ENCODE results near the gene EDNRB.
A peak's percentile ranks its signal among the peaks of the same experiment; 100 is the strongest.

The EDNRB gene

GRCh38 chr13:77908531-77908930 is 10.1 kb downstream of the EDNRB start:
- Histone ChIP-seq H4K91ac (ENCODE audit: low read length) (no peak overlapping the region), H2BK5ac (ENCODE audit: low read depth, low read length, poor library complexity, severe bottlenecking) (no peak overlapping the region), H4K8ac (ENCODE audit: low read length) (no peak overlapping the region), H3K27ac (ENCODE audit: low read length, poor library complexity, severe bottlenecking) (no peak overlapping the region), H3K27me3 (ENCODE audit: control insufficient read depth in 1 of 2, insufficient read depth in 1 of 2, low read length in 2 of 2) (no peaks in the 10 kb centered on the region), H3K18ac (ENCODE audit: low read depth in 1 of 2, low read length in 2 of 2) (no peak overlapping the region), H3K4me2 (ENCODE audit: low read length, poor library complexity, severe bottlenecking) (no peak overlapping the region), H3K9ac (ENCODE audit: low read length) (no peak overlapping the region), H3K14ac (ENCODE audit: low read length in 2 of 2) (no peak overlapping the region), H3K4me1 (ENCODE audit: control insufficient read depth, insufficient read depth, low read depth, low read length) (no peaks in the 10 kb centered on the region), H3K4ac (ENCODE audit: low read depth in 1 of 2, low read length in 2 of 2) (no peak overlapping the region), H2AFZ (ENCODE audit: low read depth, low read length) (no peak overlapping the region), H3K36me3 (ENCODE audit: control insufficient read depth in 1 of 2, insufficient read depth in 2 of 2, low read depth in 1 of 2, low read length in 2 of 2) (peaks cover 0 to 14% of the 10 kb centered on the region in 2 experiments), H2BK120ac (ENCODE audit: low read depth, low read length) (no peak overlapping the region), H2AK5ac (ENCODE audit: low read length, severe bottlenecking) (no peak overlapping the region), H2BK15ac (ENCODE audit: low read depth, poor library complexity, severe bottlenecking) (no peak overlapping the region), H3K79me1 (replicated peaks; ENCODE audit: low read length, poor library complexity, severe bottlenecking) (no peaks in the 10 kb centered on the region), H3K23ac (ENCODE audit: low read length in 2 of 2) (no peak overlapping the region), H2BK12ac (ENCODE audit: low read length in 2 of 2) (no peak overlapping the region), H3K9me3 (ENCODE audit: control insufficient read depth, low read length) (peaks cover under 1% of the 10 kb centered on the region), H3K4me3 (ENCODE audit: insufficient read depth in 1 of 2, low read depth in 1 of 2, low read length in 2 of 2) (no peak overlapping the region)
- WGBS: no CpG with 5 or more reads among the region's 2 CpGs
- no peak for DNase-seq

GRCh38 chr13:77907666-77908341 is 10.8 kb downstream of the EDNRB start:
- Histone ChIP-seq H2BK120ac (ENCODE audit: low read depth, low read length) (no peak overlapping the region), H3K18ac (ENCODE audit: low read depth in 1 of 2, low read length in 2 of 2) (peak overlapping the region in 1 of 2 experiments; percentile 8), H3K4ac (ENCODE audit: low read depth in 1 of 2, low read length in 2 of 2) (no peak overlapping the region), H3K36me3 (ENCODE audit: control insufficient read depth in 1 of 2, insufficient read depth in 2 of 2, low read depth in 1 of 2, low read length in 2 of 2) (peaks cover 0 to 22% of the 10 kb centered on the region in 2 experiments), H3K4me3 (ENCODE audit: insufficient read depth in 1 of 2, low read depth in 1 of 2, low read length in 2 of 2) (no peak overlapping the region), H3K27ac (ENCODE audit: low read length, poor library complexity, severe bottlenecking) (no peak overlapping the region), H4K91ac (ENCODE audit: low read length) (no peak overlapping the region), H3K79me1 (replicated peaks; ENCODE audit: low read length, poor library complexity, severe bottlenecking) (no peaks in the 10 kb centered on the region), H2BK15ac (ENCODE audit: low read depth, poor library complexity, severe bottlenecking) (no peak overlapping the region), H3K4me2 (ENCODE audit: low read length, poor library complexity, severe bottlenecking) (no peak overlapping the region), H3K14ac (ENCODE audit: low read length in 2 of 2) (no peak overlapping the region), H3K4me1 (ENCODE audit: control insufficient read depth, insufficient read depth, low read depth, low read length) (no peaks in the 10 kb centered on the region), H2BK5ac (ENCODE audit: low read depth, low read length, poor library complexity, severe bottlenecking) (no peak overlapping the region), H2BK12ac (ENCODE audit: low read length in 2 of 2) (no peak overlapping the region), H3K27me3 (ENCODE audit: control insufficient read depth in 1 of 2, insufficient read depth in 1 of 2, low read length in 2 of 2) (no peaks in the 10 kb centered on the region), H3K9ac (ENCODE audit: low read length) (no peak overlapping the region), H3K23ac (ENCODE audit: low read length in 2 of 2) (no peak overlapping the region), H2AFZ (ENCODE audit: low read depth, low read length) (no peak overlapping the region), H2AK5ac (ENCODE audit: low read length, severe bottlenecking) (no peak overlapping the region), H3K9me3 (ENCODE audit: control insufficient read depth, low read length) (peaks cover 8% of the 10 kb centered on the region), H4K8ac (ENCODE audit: low read length) (no peak overlapping the region)
- no peak for DNase-seq
- 73% methylated on average over 1 of the region's 5 CpGs for WGBS

DNA sequence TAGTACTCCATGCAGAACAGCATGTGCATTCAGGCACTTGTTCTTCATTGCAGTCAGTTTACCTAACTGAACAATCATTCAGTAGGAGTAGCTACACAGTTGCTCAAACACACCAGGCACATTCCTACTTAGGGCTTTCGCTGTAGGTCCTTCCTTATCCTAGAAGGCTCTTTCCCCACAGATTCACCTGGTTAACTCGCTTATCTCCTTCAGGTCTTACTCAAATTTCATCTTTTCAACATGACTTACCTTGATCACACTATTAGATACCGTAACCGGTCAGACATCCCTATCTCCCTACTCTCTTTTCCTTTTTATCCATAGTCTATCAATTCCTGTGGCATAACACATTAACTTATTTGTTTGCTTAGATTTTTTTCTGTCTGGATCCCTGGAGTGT is 14.6 kb downstream of the EDNRB start:
- Histone ChIP-seq H3K4me2 (ENCODE audit: low read length, poor library complexity, severe bottlenecking) (no peak overlapping the region), H3K27ac (ENCODE audit: low read length, poor library complexity, severe bottlenecking) (no peak overlapping the region), H2AK5ac (ENCODE audit: low read length, severe bottlenecking) (no peak overlapping the region), H2AFZ (ENCODE audit: low read depth, low read length) (no peak overlapping the region), H3K18ac (ENCODE audit: low read depth in 1 of 2, low read length in 2 of 2) (no peak overlapping the region), H3K36me3 (ENCODE audit: control insufficient read depth in 1 of 2, insufficient read depth in 2 of 2, low read depth in 1 of 2, low read length in 2 of 2) (peaks cover 0 to 48% of the 10 kb centered on the region in 2 experiments), H2BK120ac (ENCODE audit: low read depth, low read length) (no peak overlapping the region), H3K9ac (ENCODE audit: low read length) (no peak overlapping the region), H3K23ac (ENCODE audit: low read length in 2 of 2) (no peak overlapping the region), H3K4me1 (ENCODE audit: control insufficient read depth, insufficient read depth, low read depth, low read length) (no peaks in the 10 kb centered on the region), H3K4ac (ENCODE audit: low read depth in 1 of 2, low read length in 2 of 2) (no peak overlapping the region), H3K27me3 (ENCODE audit: control insufficient read depth in 1 of 2, insufficient read depth in 1 of 2, low read length in 2 of 2) (no peaks in the 10 kb centered on the region), H2BK5ac (ENCODE audit: low read depth, low read length, poor library complexity, severe bottlenecking) (no peak overlapping the region), H3K14ac (ENCODE audit: low read length in 2 of 2) (no peak overlapping the region), H2BK12ac (ENCODE audit: low read length in 2 of 2) (no peak overlapping the region), H3K9me3 (ENCODE audit: control insufficient read depth, low read length) (peaks cover 15% of the 10 kb centered on the region), H3K4me3 (ENCODE audit: insufficient read depth in 1 of 2, low read depth in 1 of 2, low read length in 2 of 2) (no peak overlapping the region), H3K79me1 (replicated peaks; ENCODE audit: low read length, poor library complexity, severe bottlenecking) (no peaks in the 10 kb centered on the region), H2BK15ac (ENCODE audit: low read depth, poor library complexity, severe bottlenecking) (no peak overlapping the region), H4K91ac (ENCODE audit: low read length) (no peak overlapping the region), H4K8ac (ENCODE audit: low read length) (no peak overlapping the region)
- DNase-seq: no peak
- 92% methylated on average over 4 of the region's 4 CpGs for WGBS

- DNase-seq: no peak
- WGBS: 100% methylated on average over 1 of the region's 1 CpG
These were observed 15.2 kb downstream of the EDNRB start for GRCh38 chr13:77903435-77903834.

More at GRCh38 chr13:77903435-77903834, 15.2 kb downstream of the EDNRB start:
- H3K4ac ChIP-seq (ENCODE audit: low read depth in 1 of 2, low read length in 2 of 2): no peak overlapping the region
- H4K8ac ChIP-seq (ENCODE audit: low read length): no peak overlapping the region
- H3K9ac ChIP-seq (ENCODE audit: low read length): no peak overlapping the region
- no peak overlapping the region for H2BK12ac ChIP-seq (ENCODE audit: low read length in 2 of 2)
- H3K27me3 ChIP-seq (ENCODE audit: control insufficient read depth in 1 of 2, insufficient read depth in 1 of 2, low read length in 2 of 2): no peaks in the 10 kb centered on the region
- no peak overlapping the region for H4K91ac ChIP-seq (ENCODE audit: low read length)
- no peak overlapping the region for H2BK15ac ChIP-seq (ENCODE audit: low read depth, poor library complexity, severe bottlenecking)
- H3K79me1 ChIP-seq (replicated peaks; ENCODE audit: low read length, poor library complexity, severe bottlenecking): no peaks in the 10 kb centered on the region
- no peak overlapping the region for H2BK120ac ChIP-seq (ENCODE audit: low read depth, low read length)
- H2AK5ac ChIP-seq (ENCODE audit: low read length, severe bottlenecking): no peak overlapping the region
- H3K14ac ChIP-seq (ENCODE audit: low read length in 2 of 2): no peak overlapping the region
- no peak overlapping the region for H3K4me3 ChIP-seq (ENCODE audit: insufficient read depth in 1 of 2, low read depth in 1 of 2, low read length in 2 of 2)
- H3K36me3 ChIP-seq (ENCODE audit: control insufficient read depth in 1 of 2, insufficient read depth in 2 of 2, low read depth in 1 of 2, low read length in 2 of 2): peaks cover 0 to 49% of the 10 kb centered on the region in 2 experiments
- no peak overlapping the region for H3K4me2 ChIP-seq (ENCODE audit: low read length, poor library complexity, severe bottlenecking)
- H2AFZ ChIP-seq (ENCODE audit: low read depth, low read length): no peak overlapping the region
- no peak overlapping the region for H2BK5ac ChIP-seq (ENCODE audit: low read depth, low read length, poor library complexity, severe bottlenecking)
- no peak overlapping the region for H3K23ac ChIP-seq (ENCODE audit: low read length in 2 of 2)
- H3K9me3 ChIP-seq (ENCODE audit: control insufficient read depth, low read length): peaks cover 15% of the 10 kb centered on the region
- no peak overlapping the region for H3K18ac ChIP-seq (ENCODE audit: low read depth in 1 of 2, low read length in 2 of 2)
- H3K4me1 ChIP-seq (ENCODE audit: control insufficient read depth, insufficient read depth, low read depth, low read length): no peaks in the 10 kb centered on the region
- no peak overlapping the region for H3K27ac ChIP-seq (ENCODE audit: low read length, poor library complexity, severe bottlenecking)

All from mesenchymal stem cell (in vitro differentiated cells and primary cell).